ENCODE results near the gene CHERP.

The CHERP gene

GRCh38 chr19:16470541-16470910 is 71.7 kb downstream of the CHERP start:
- DNase-seq, result no peak

Data from suppressor macrophage treated with lipopolysaccharide for 1 hour (primary cell).